Measurements from ENCODE around the gene MOB3B.

Gene MOB3B

GRCh38 chr9:27527702-27528075 is 1.9 kb downstream of the MOB3B start:
- no peak for TF ChIP-seq CTCF (IDR thresholded peaks at IDR 0.05; ENCODE audit: borderline replicate concordance, control extremely low read depth, extremely low read depth, insufficient read depth, missing control alignments)
- in situ Hi-C loops (cut with MboI; ENCODE audit: low sequenced_read_pairs, unreplicated experiment), result loop anchor here (5.0 kb wide), 1 partner anchor 180 kb away; no protein-coding TSS in a partner anchor

GRCh38 chr9:27524236-27524635 is 5.4 kb downstream of the MOB3B start, which contains the start of gene IFNK:
Gene IFNK, plus strand, starts transcription at chr9:27524290. Its CDS starts 47 bp downstream, at chr9:27524337.
- in situ Hi-C loops (cut with MboI; ENCODE audit: low sequenced_read_pairs, unreplicated experiment), result no loop called here
- no peak for TF ChIP-seq CTCF (IDR thresholded peaks at IDR 0.05; ENCODE audit: borderline replicate concordance, control extremely low read depth, extremely low read depth, insufficient read depth, missing control alignments)
- no peak for DNase-seq (ENCODE audit: low spot score)

More at GRCh38 chr9:27527702-27528075, 1.9 kb downstream of the MOB3B start:
- DNase-seq (ENCODE audit: low spot score), result no peak

GRCh38 chr9:27523141-27523540 is 6.5 kb downstream of the MOB3B start:
- no peak for TF ChIP-seq CTCF (IDR thresholded peaks at IDR 0.05; ENCODE audit: borderline replicate concordance, control extremely low read depth, extremely low read depth, insufficient read depth, missing control alignments)
- in situ Hi-C loops (cut with MboI; ENCODE audit: low sequenced_read_pairs, unreplicated experiment), result no loop called here
- DNase-seq (ENCODE audit: low spot score), result no peak

- in situ Hi-C loops (cut with MboI; ENCODE audit: low sequenced_read_pairs, unreplicated experiment), result no loop called here
- no peak for TF ChIP-seq CTCF (IDR thresholded peaks at IDR 0.05; ENCODE audit: borderline replicate concordance, control extremely low read depth, extremely low read depth, insufficient read depth, missing control alignments)
- DNase-seq (ENCODE audit: low spot score), result no peak
These were observed 8.6 kb downstream of the MOB3B start for GRCh38 chr9:27520986-27521385.

- DNase-seq (ENCODE audit: low spot score), result no peak
- TF ChIP-seq CTCF (IDR thresholded peaks at IDR 0.05; ENCODE audit: borderline replicate concordance, control extremely low read depth, extremely low read depth, insufficient read depth, missing control alignments), result no peak
- in situ Hi-C loops (cut with MboI; ENCODE audit: low sequenced_read_pairs, unreplicated experiment), result no loop called here
These were observed 9.8 kb downstream of the MOB3B start for GRCh38 chr9:27519466-27520465.

- TF ChIP-seq CTCF (IDR thresholded peaks at IDR 0.05; ENCODE audit: borderline replicate concordance, control extremely low read depth, extremely low read depth, insufficient read depth, missing control alignments), result no peak
- DNase-seq (ENCODE audit: low spot score), result no peak
- in situ Hi-C loops (cut with MboI; ENCODE audit: low sequenced_read_pairs, unreplicated experiment), result no loop called here
These were observed 10.8 kb downstream of the MOB3B start for GRCh38 chr9:27518809-27519208.
